ENCODE results near the gene FBLN2. TPM values are rescaled to one million over a fixed set of nuclear protein-coding genes. Genes with fewer than 3 reads are reported as not detected.

The FBLN2 gene
- total RNA-seq, 2 experiments from 2014 or later, result not detected

DNA sequence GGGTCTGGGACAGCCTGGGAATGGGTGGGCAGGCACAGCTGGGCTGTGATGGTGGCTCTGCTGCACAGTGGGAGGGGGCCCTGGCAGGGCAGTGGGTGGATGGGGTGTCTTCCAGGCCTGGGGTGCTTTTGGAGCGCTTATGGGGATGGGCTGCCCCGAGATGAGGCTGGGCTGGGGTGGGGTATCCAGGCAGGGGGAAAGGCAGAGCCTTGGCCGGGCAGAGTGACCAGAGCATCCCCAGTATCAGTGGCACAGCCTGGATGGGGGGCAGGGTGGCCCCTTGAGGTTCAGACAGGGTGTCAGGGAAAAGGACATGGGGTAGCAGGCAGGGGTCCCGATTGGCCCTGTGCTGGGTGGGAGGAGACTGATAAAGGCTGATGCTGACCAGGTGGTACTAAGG, 42.2 kb upstream of the FBLN2 start:
- Mint-ChIP-seq H3K4me1 (ENCODE audit: low read depth) (no peaks in the 10 kb centered on the region), H3K27me3 (no peaks in the 10 kb centered on the region), H3K27ac (no peak overlapping the region), H3K9me3 (no peaks in the 10 kb centered on the region), H3K36me3 (no peaks in the 10 kb centered on the region), H3K4me3 (no peak overlapping the region)
- ChIA-PET POLR2A (no interaction called here), CTCF (interaction anchor here (3.8 kb wide), 1 partner anchor 141 kb away, joined by 15 read pairs; no protein-coding TSS in a partner anchor)
- no peak for DNase-seq
- intact Hi-C loops (cut with micrococcal nuclease), result no loop called here

GRCh38 chr3:13507247-13507569, 41.7 kb upstream of the FBLN2 start:
- CTCF ChIA-PET, result interaction anchor here (3.8 kb wide), 1 partner anchor 141 kb away, joined by 15 read pairs; no protein-coding TSS in a partner anchor
- intact Hi-C loops (cut with micrococcal nuclease), result no loop called here
- no peaks in the 10 kb centered on the region for H3K36me3 Mint-ChIP-seq
- H3K4me3 Mint-ChIP-seq, result no peak overlapping the region
- H3K27me3 Mint-ChIP-seq, result no peaks in the 10 kb centered on the region
- DNase-seq, result no peak
- no peaks in the 10 kb centered on the region for H3K4me1 Mint-ChIP-seq (ENCODE audit: low read depth)
- no peaks in the 10 kb centered on the region for H3K9me3 Mint-ChIP-seq
- POLR2A ChIA-PET, result no interaction called here
- no peak overlapping the region for H3K27ac Mint-ChIP-seq

DNA sequence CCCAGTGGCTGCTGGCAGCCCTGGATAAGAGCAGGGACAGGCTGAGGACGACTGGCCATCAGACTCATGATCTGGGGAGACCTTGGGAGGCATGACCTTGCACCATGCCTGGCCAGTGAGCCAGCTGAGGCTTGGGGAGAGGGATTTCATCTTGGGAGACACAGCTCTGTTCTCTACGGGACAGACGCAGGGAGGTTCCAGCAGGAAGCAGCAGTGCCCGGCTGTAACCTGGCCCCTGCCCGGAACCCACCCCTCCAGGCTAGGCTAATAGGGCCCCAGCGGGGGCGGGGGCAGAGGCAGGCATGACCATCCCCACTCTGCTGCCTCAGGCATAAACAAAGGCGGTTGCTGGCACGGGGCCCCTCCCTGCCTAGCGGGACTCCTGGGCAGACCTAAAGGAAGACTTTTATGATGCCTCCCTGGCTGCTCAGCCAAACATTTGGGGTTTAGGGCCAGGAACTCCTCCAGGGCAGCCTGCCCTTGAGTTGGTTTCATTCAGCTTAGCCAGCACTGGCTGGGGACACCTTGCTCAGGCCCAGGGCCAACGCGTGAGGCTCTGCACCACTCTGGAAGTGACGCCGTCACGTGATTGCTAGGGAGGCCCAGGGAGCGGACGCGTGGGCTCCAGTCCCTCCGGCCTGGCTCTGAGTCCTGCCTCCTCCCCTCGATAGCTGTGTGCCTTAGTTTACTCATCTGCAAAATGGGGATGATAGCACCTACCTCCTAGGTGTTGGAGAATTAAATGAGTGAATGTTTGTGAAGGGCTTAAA, 41.2 kb upstream of the FBLN2 start:
- H3K27me3 Mint-ChIP-seq, result no peaks in the 10 kb centered on the region
- ChIA-PET CTCF (interaction anchor here (3.8 kb wide), 1 partner anchor 140 kb away, joined by 15 read pairs; no protein-coding TSS in a partner anchor), POLR2A (no interaction called here)
- intact Hi-C loops (cut with micrococcal nuclease), result no loop called here
- no peak for DNase-seq
- H3K9me3 Mint-ChIP-seq, result no peaks in the 10 kb centered on the region
- H3K27ac Mint-ChIP-seq, result no peak overlapping the region
- no peak overlapping the region for H3K4me3 Mint-ChIP-seq
- H3K4me1 Mint-ChIP-seq (ENCODE audit: low read depth), result no peaks in the 10 kb centered on the region
- H3K36me3 Mint-ChIP-seq, result no peaks in the 10 kb centered on the region

GRCh38 chr3:13508496-13508895, 40.4 kb upstream of the FBLN2 start:
- POLR2A ChIA-PET, result no interaction called here
- intact Hi-C loops (cut with micrococcal nuclease), result no loop called here
- no peaks in the 10 kb centered on the region for H3K27me3 Mint-ChIP-seq
- DNase-seq, result no peak
- H3K36me3 Mint-ChIP-seq, result no peaks in the 10 kb centered on the region
- no peak overlapping the region for H3K4me3 Mint-ChIP-seq
- CTCF ChIA-PET, result interaction anchor here (3.8 kb wide), 1 partner anchor 139 kb away, joined by 15 read pairs; no protein-coding TSS in a partner anchor
- H3K9me3 Mint-ChIP-seq, result no peaks in the 10 kb centered on the region
- no peaks in the 10 kb centered on the region for H3K4me1 Mint-ChIP-seq (ENCODE audit: low read depth)
- H3K27ac Mint-ChIP-seq, result no peak overlapping the region

DNA sequence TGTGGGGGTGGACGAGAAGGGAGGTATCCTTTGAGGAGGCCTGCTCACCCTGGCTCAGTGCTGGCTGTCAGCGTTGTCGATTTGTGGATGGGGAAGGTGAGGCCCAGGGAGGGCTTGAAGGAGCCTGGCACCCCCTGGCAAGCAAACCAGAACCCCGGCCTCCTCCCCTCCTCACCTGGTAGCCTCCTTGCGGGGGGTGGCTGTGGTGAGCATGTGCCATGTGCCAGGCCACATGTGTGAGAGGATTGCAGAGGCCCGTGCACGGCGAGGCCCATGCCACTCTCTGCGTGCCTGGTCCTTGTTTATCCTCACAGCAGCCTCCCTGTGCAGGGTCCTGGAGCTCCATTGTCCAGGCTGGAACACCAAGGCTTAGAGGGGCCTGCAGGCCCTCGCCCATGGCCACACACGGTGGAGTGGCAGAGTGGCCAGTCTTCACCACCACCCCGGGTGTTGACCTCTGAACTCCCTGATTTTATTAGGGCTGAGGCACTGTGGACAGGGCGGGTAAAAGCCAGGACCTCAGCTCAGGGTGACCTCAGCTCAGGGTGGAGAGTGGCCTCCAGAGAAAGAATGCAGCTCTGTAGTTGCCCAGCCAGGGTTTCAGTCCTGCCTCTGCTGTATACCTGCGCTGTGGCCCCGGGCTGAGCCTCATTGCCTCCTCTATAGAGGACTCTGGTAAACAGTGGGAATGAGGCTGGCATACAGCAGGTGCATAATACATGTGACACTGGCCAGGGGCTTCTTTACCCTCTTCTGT, 39.7 kb upstream of the FBLN2 start:
- CTCF ChIA-PET, result interaction anchor here (3.8 kb wide), 1 partner anchor 139 kb away, joined by 15 read pairs; no protein-coding TSS in a partner anchor
- H3K27ac Mint-ChIP-seq, result no peak overlapping the region
- H3K4me1 Mint-ChIP-seq (ENCODE audit: low read depth), result no peaks in the 10 kb centered on the region
- POLR2A ChIA-PET, result no interaction called here
- H3K4me3 Mint-ChIP-seq, result no peak overlapping the region
- no peaks in the 10 kb centered on the region for H3K9me3 Mint-ChIP-seq
- no peaks in the 10 kb centered on the region for H3K27me3 Mint-ChIP-seq
- intact Hi-C loops (cut with micrococcal nuclease), result no loop called here
- no peaks in the 10 kb centered on the region for H3K36me3 Mint-ChIP-seq
- no peak for DNase-seq

DNA sequence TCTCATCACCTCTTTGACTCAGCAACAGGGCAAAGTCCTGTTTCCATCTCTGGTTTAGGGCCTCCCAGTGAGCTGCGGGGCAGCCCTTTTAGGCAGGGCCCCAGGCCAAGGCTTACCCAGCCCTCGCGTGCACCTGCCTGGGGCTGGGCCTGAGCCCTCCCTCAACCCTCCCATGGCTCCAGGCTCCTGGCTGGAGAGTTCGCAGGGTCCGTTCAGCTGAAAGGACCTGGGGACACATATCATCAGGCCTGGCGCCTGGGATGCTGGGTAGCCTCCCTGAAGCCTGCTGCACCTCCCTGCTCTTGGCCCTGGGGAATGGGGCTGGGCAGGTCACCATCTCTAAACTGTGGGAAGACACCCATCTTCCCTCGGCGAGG, 39.1 kb upstream of the FBLN2 start:
- Mint-ChIP-seq H3K9me3 (no peaks in the 10 kb centered on the region), H3K36me3 (no peaks in the 10 kb centered on the region), H3K4me3 (no peak overlapping the region), H3K27ac (no peak overlapping the region), H3K4me1 (ENCODE audit: low read depth) (no peaks in the 10 kb centered on the region), H3K27me3 (no peaks in the 10 kb centered on the region)
- CTCF ChIA-PET, result interaction anchor here (0.9 to 3.8 kb wide), 2 partner anchors 138 kb away, joined by 3 to 15 read pairs; no protein-coding TSS in a partner anchor
- intact Hi-C loops (cut with micrococcal nuclease), result no loop called here
- POLR2A ChIA-PET, result no interaction called here
- no peak for DNase-seq

GRCh38 chr3:13512451-13512850, 36.5 kb upstream of the FBLN2 start:
- Mint-ChIP-seq H3K4me3 (no peak overlapping the region), H3K4me1 (ENCODE audit: low read depth) (no peaks in the 10 kb centered on the region), H3K36me3 (no peaks in the 10 kb centered on the region), H3K9me3 (no peaks in the 10 kb centered on the region), H3K27ac (no peak overlapping the region), H3K27me3 (no peaks in the 10 kb centered on the region)
- ChIA-PET CTCF (interaction anchor here (3.1 kb wide), 1 partner anchor 17 kb away, joined by 9 read pairs; no protein-coding TSS in a partner anchor), POLR2A (no interaction called here)
- no peak for DNase-seq
- intact Hi-C loops (cut with micrococcal nuclease), result no loop called here

GRCh38 chr3:13513051-13513912, 35.6 kb upstream of the FBLN2 start:
- POLR2A ChIA-PET, result no interaction called here
- Mint-ChIP-seq H3K9me3 (no peaks in the 10 kb centered on the region), H3K4me3 (no peak overlapping the region), H3K27me3 (no peaks in the 10 kb centered on the region), H3K36me3 (no peaks in the 10 kb centered on the region), H3K4me1 (ENCODE audit: low read depth) (no peaks in the 10 kb centered on the region), H3K27ac (no peak overlapping the region)
- DNase-seq, result no peak
- CTCF ChIA-PET, result interaction anchor here (3.1 kb wide), 1 partner anchor 17 kb away, joined by 9 read pairs; no protein-coding TSS in a partner anchor
- intact Hi-C loops (cut with micrococcal nuclease), result no loop called here

GRCh38 chr3:13513913-13514517, 34.9 kb upstream of the FBLN2 start:
- H3K4me1 Mint-ChIP-seq (ENCODE audit: low read depth), result no peaks in the 10 kb centered on the region

GRCh38 chr3:13514639-13515435, 34.1 kb upstream of the FBLN2 start:
- H3K27me3 Mint-ChIP-seq, result no peaks in the 10 kb centered on the region

More at GRCh38 chr3:13513913-13514517, 34.9 kb upstream of the FBLN2 start:
- no peak for DNase-seq
- no peaks in the 10 kb centered on the region for H3K27me3 Mint-ChIP-seq
- no peaks in the 10 kb centered on the region for H3K9me3 Mint-ChIP-seq
- no peak overlapping the region for H3K27ac Mint-ChIP-seq
- ChIA-PET POLR2A (no interaction called here), CTCF (interaction anchor here (1.9 to 3.1 kb wide), 2 partner anchors 18 to 134 kb away, joined by 6 to 9 read pairs; no protein-coding TSS in a partner anchor)
- H3K4me3 Mint-ChIP-seq, result no peak overlapping the region
- intact Hi-C loops (cut with micrococcal nuclease), result no loop called here
- H3K36me3 Mint-ChIP-seq, result no peaks in the 10 kb centered on the region

More at GRCh38 chr3:13514639-13515435, 34.1 kb upstream of the FBLN2 start:
- Mint-ChIP-seq H3K4me1 (ENCODE audit: low read depth) (no peaks in the 10 kb centered on the region), H3K9me3 (no peaks in the 10 kb centered on the region), H3K27ac (no peak overlapping the region), H3K36me3 (no peaks in the 10 kb centered on the region), H3K4me3 (no peak overlapping the region)
- no peak for DNase-seq
- intact Hi-C loops (cut with micrococcal nuclease), result no loop called here
- ChIA-PET POLR2A (no interaction called here), CTCF (interaction anchor here (1.9 to 3.1 kb wide), 2 partner anchors 19 to 133 kb away, joined by 6 to 9 read pairs; no protein-coding TSS in a partner anchor)
